GM19193 (cell line): Measurements from ENCODE around the gene FBXW5.

Experiments
- POLR2A ChIP-seq: IDR thresholded peaks from 4 replicates; pipeline ENCODE4 v1.6.1; 2011; ENCODE audit not compliant: insufficient read depth, insufficient read length; ENCODE audit errors: extremely low read depth

Gene FBXW5

GRCh38 chr9:136969774-136970173 lies 25.2 kb upstream of the FBXW5 start:
- TF ChIP-seq POLR2A, result no peak

- TF ChIP-seq POLR2A, result no peak
Observed at GRCh38 chr9:136969150-136969549, 24.6 kb upstream of the FBXW5 start.

GRCh38 chr9:136968333-136969127 lies 24.0 kb upstream of the FBXW5 start:
- TF ChIP-seq POLR2A, result no peak

- TF ChIP-seq POLR2A, result no peak
Observed at GRCh38 chr9:136965771-136966484, 21.4 kb upstream of the FBXW5 start.

GRCh38 chr9:136964833-136965422 lies 20.4 kb upstream of the FBXW5 start:
- TF ChIP-seq POLR2A, result no peak

GRCh38 chr9:136964171-136964689 lies 19.7 kb upstream of the FBXW5 start:
- no peak for TF ChIP-seq POLR2A

GRCh38 chr9:136963751-136964150 lies 19.2 kb upstream of the FBXW5 start:
- no peak for TF ChIP-seq POLR2A

GRCh38 chr9:136963341-136963740 lies 18.8 kb upstream of the FBXW5 start:
- no peak for TF ChIP-seq POLR2A

- no peak for TF ChIP-seq POLR2A
Observed at GRCh38 chr9:136962701-136963248, 18.2 kb upstream of the FBXW5 start.

GRCh38 chr9:136962163-136962562 lies 17.6 kb upstream of the FBXW5 start:
- TF ChIP-seq POLR2A, result no peak

GRCh38 chr9:136961279-136962065 lies 16.9 kb upstream of the FBXW5 start:
- TF ChIP-seq POLR2A, result no peak

- TF ChIP-seq POLR2A, result no peak
Observed at GRCh38 chr9:136960938-136961275, 16.4 kb upstream of the FBXW5 start.

GRCh38 chr9:136960212-136960937 lies 15.8 kb upstream of the FBXW5 start:
- TF ChIP-seq POLR2A, result no peak
